Dendritic cell treated with granulocyte-macrophage colony-stimulating factor and Interleukin-4, amounts not matched to agents 40 ng/mL and 50 ng/mL, for 4 days (primary cell): ENCODE measurements around the gene INSYN2B.
"Not testable (repeated sequence)": the region's sequence is repeated elsewhere in the genome, so short reads cannot be mapped to it uniquely, and the experiment has no call there.

Experiments used
- H3K27ac Mint-ChIP-seq: one replicate; pipeline ENCODE4 v1.8.0; 2022; ENCODE audit warnings: mild to moderate bottlenecking, mixed read lengths
- H3K27me3 Mint-ChIP-seq: one replicate; pipeline ENCODE4 v1.8.0; 2022; ENCODE audit warnings: mild to moderate bottlenecking, mixed read lengths
- H3K36me3 Mint-ChIP-seq: one replicate; pipeline ENCODE4 v1.8.0; 2022; ENCODE audit warnings: low read depth, mixed read lengths
- H3K4me1 Mint-ChIP-seq: one replicate; pipeline ENCODE4 v1.8.0; 2022; ENCODE audit warnings: low read depth, mixed read lengths
- H3K4me3 Mint-ChIP-seq: one replicate; pipeline ENCODE4 v1.8.0; 2022; ENCODE audit warnings: mild to moderate bottlenecking, moderate library complexity, mixed read lengths
- H3K9me3 Mint-ChIP-seq: one replicate; pipeline ENCODE4 v1.8.0; 2022; ENCODE audit warnings: mixed read lengths
- intact Hi-C: fragments of 100-400 bp; cut with micrococcal nuclease; formaldehyde crosslinking; loops from one replicate; pipeline ENCODE4 v1.15.0; 2022

Gene INSYN2B

DNA sequence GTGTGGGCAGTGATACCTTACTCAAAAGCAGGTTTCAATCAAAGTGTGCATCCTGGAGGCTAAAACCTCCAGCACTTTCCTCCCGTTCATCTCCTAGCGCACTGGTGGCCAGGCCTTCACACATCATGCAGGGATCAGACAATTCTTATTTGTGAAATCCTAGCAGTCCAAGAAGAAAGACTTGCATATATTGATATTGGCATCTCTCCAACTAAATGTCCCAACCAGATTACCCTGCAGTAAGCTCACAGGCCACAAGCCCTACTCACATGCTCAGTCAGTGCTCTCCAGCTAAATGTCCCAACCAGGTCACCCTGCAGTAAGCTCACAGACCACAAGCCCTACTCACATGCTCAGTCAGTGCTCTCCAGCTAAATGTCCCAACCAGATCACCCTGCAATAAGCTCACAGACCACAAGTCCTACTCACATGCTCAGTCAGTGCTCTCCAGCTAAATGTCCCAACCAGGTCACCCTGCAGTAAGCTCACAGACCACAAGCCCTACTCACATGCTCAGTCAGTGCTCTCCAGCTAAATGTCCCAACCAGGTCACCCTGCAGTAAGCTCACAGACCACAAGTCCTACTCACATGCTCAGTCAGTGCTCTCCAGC is 146.5 kb downstream of the INSYN2B start:
- H3K27me3 Mint-ChIP-seq, H3K9me3 Mint-ChIP-seq, intact Hi-C loops, H3K4me3 Mint-ChIP-seq, H3K27ac Mint-ChIP-seq: not testable (repeated sequence)
- H3K4me1 Mint-ChIP-seq: peaks cover 16% of the 10 kb centered on the region
- H3K36me3 Mint-ChIP-seq: peaks cover 59% of the 10 kb centered on the region

DNA sequence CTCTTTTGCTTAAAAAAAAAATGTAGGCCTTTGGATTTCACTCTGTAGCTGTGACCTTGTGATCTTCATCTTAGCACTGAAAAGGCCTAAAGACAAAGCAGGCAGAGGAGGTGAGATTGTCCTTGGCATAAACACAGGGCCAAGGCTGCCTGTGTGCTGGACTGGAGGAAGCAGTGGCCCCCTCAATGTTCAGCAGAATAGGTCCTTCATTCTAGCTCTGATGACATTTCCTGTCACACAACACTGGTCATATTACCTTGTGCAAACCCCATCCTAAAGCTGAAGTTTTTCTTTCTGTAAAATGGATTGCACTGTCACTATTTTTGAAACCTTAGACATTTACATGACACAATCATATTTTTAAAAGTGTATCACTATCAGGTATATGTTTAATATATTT is 147.4 kb downstream of the INSYN2B start:
- no peak overlapping the region for H3K27ac Mint-ChIP-seq
- peaks cover 56% of the 10 kb centered on the region for H3K36me3 Mint-ChIP-seq
- no peaks in the 10 kb centered on the region for H3K27me3 Mint-ChIP-seq
- H3K4me3 Mint-ChIP-seq: no peak overlapping the region
- H3K9me3 Mint-ChIP-seq: no peaks in the 10 kb centered on the region
- intact Hi-C loops: no loop called here
- H3K4me1 Mint-ChIP-seq: peaks cover 26% of the 10 kb centered on the region

DNA sequence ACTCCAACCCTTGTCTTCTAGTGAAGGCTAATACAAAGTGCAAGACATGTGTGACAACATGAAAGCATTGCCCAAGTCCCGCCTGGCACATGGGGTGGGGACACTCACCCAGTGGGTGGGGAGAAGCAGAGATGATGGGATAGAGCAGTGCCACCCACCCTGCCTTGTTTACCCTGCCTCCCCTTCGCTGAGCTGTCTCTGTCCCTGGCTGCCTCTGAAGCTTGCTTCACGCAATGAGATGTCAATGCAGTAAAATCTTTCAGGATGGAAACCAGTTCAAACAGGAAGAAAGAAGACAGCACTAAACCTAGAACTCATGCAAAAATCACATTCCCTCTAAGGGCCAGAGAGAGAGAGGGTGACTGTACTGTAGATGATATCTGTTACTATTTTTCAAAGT is 148.0 kb downstream of the INSYN2B start:
- peaks cover 56% of the 10 kb centered on the region for H3K36me3 Mint-ChIP-seq
- no peaks in the 10 kb centered on the region for H3K27me3 Mint-ChIP-seq
- H3K27ac Mint-ChIP-seq: peak overlapping the region; percentile 32
- peaks cover 27% of the 10 kb centered on the region for H3K4me1 Mint-ChIP-seq
- no peaks in the 10 kb centered on the region for H3K9me3 Mint-ChIP-seq
- no peak overlapping the region for H3K4me3 Mint-ChIP-seq
- intact Hi-C loops: no loop called here

DNA sequence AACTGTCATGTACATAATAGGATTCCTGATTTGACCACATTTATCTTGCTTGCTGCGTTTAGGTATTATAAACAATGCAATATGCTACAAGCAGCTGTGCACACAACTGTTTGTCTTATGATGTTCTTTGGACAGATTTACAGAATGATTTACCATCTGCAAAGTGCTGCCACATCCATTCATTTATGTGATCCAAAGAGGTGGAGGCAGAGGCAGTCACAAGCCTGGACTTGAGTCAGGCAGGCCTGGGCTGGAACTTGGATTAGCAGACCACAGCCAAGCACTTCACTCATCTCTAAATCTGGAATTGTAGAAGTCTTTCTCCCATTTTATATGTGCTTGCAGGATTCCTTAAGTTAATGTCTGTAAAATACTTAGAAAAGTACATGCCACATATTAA is 149.0 kb downstream of the INSYN2B start:
- Mint-ChIP-seq H3K27me3 (no peaks in the 10 kb centered on the region), H3K36me3 (peaks cover 65% of the 10 kb centered on the region), H3K27ac (no peak overlapping the region), H3K4me3 (no peak overlapping the region), H3K9me3 (no peaks in the 10 kb centered on the region), H3K4me1 (peaks cover 30% of the 10 kb centered on the region)
- intact Hi-C loops: no loop called here

DNA sequence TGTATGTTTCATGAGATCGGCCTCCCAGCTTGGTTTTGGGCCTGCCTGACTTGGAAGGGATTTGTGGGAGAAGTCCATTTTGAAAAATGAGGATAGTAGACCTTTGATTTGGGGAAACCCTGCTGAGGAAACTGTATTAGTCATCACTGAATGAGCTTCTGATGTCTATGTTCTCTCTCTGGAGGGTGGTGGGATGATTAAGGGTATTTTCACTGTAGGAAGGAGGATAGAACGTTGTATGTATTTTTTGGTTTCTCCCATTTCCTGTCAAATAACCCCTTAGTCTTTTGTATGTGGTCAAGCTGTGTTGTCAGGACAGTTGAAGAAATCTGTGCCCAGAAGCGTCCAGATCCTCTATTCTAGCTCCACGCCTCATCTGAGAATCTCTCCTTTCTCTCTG is 151.9 kb downstream of the INSYN2B start:
- H3K27ac Mint-ChIP-seq: no peak overlapping the region
- H3K9me3 Mint-ChIP-seq: no peaks in the 10 kb centered on the region
- H3K4me3 Mint-ChIP-seq: no peak overlapping the region

DNA sequence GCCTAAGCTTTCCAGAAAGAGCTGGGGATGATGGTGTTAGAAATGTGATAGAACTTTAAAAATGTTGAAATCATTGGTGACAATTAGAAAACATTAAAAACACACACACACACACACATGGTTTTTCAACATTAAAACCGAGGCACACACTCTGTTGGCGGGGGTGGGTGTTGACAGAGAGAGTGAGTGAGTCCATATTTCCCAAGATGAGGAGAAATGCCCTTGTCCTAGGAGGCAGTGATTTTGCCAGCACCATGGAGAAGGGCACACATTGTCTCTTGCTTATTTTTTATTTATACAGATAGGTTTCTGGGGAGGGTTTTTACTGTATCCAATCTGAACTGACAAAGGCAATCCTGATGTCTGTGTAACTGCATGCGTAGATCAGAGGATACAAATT is 152.5 kb downstream of the INSYN2B start:
- intact Hi-C loops: no loop called here

More for the DNA sequence above, 151.9 kb downstream of the INSYN2B start:
- H3K36me3 Mint-ChIP-seq: peaks cover 60% of the 10 kb centered on the region
- intact Hi-C loops: no loop called here
- H3K27me3 Mint-ChIP-seq: no peaks in the 10 kb centered on the region
- peaks cover 35% of the 10 kb centered on the region for H3K4me1 Mint-ChIP-seq

DNA sequence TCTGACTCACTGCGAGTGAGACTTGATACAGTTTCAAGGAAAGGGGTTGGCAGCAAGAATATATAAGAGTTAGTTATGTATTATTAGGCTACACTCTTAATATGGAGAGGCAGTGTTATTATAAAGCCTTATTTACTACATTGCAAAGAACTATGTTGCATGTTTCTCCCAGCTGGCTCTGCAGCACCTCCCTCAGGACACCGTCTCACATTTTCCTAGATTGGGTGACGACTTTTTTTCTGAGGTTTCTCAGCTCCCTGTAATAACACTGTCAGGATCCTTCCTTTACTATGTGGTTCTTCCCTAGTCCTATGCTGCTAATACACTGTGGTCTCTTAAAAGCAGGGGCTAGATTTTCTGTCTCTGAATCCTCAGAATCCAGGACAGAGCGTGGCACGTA is 153.7 kb downstream of the INSYN2B start:
- Mint-ChIP-seq H3K4me3 (no peak overlapping the region), H3K36me3 (peaks cover 56% of the 10 kb centered on the region), H3K9me3 (no peaks in the 10 kb centered on the region), H3K4me1 (peaks cover 25% of the 10 kb centered on the region), H3K27me3 (no peaks in the 10 kb centered on the region), H3K27ac (no peak overlapping the region)
- intact Hi-C loops: no loop called here

More for the DNA sequence above, 152.5 kb downstream of the INSYN2B start:
- no peaks in the 10 kb centered on the region for H3K9me3 Mint-ChIP-seq
- no peaks in the 10 kb centered on the region for H3K27me3 Mint-ChIP-seq
- no peak overlapping the region for H3K4me3 Mint-ChIP-seq
- peaks cover 60% of the 10 kb centered on the region for H3K36me3 Mint-ChIP-seq
- no peak overlapping the region for H3K27ac Mint-ChIP-seq
- H3K4me1 Mint-ChIP-seq: peaks cover 35% of the 10 kb centered on the region

DNA sequence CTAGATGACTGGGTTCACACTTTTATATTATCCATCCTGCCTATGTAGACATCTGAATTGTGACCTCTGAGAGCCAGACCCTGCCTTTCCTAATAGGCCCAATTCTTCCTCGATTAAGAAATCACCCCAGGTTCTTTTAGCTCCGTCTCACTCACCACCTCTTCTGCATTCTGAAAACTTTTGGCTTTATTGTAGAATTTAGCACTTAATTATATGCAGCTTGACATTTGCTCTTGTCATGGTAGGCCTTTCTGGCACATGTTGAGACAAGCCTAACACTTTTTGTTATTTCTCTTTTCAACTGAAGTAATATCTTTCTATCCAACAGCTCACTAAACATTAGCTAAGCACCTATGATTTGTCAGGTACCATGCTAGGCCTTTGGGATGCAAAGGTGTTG is 163.3 kb downstream of the INSYN2B start:
- H3K4me3 Mint-ChIP-seq: no peak overlapping the region
- peaks cover 92% of the 10 kb centered on the region for H3K36me3 Mint-ChIP-seq
- no peaks in the 10 kb centered on the region for H3K4me1 Mint-ChIP-seq
- H3K27ac Mint-ChIP-seq: no peak overlapping the region
- peaks cover 6% of the 10 kb centered on the region for H3K9me3 Mint-ChIP-seq
- no peaks in the 10 kb centered on the region for H3K27me3 Mint-ChIP-seq
- intact Hi-C loops: no loop called here

- H3K4me3 Mint-ChIP-seq: no peak overlapping the region
- H3K27me3 Mint-ChIP-seq: no peaks in the 10 kb centered on the region
- peaks cover 98% of the 10 kb centered on the region for H3K36me3 Mint-ChIP-seq
- intact Hi-C loops: no loop called here
- no peaks in the 10 kb centered on the region for H3K9me3 Mint-ChIP-seq
- H3K27ac Mint-ChIP-seq: no peak overlapping the region
- H3K4me1 Mint-ChIP-seq: peaks cover 16% of the 10 kb centered on the region
These were observed 165.8 kb downstream of the INSYN2B start for GRCh38 chr5:169814522-169814921.
